Neural crest cell (in vitro differentiated cells): Measurements from ENCODE around the gene ANTKMT. TPM values are rescaled to one million over a fixed set of nuclear protein-coding genes. Genes with fewer than 3 reads are reported as not detected.

Source experiments
- DNase-seq: peaks from one replicate; pipeline ENCODE4 v3.0.0; 2021; ENCODE audit warnings: low read depth, mixed read lengths, low spot score
- H3K27ac Mint-ChIP-seq: one replicate; pipeline ENCODE4 v1.8.0; 2021; ENCODE audit warnings: mild to moderate bottlenecking, mixed read lengths; ENCODE audit not compliant: unreplicated experiment
- H3K27me3 Mint-ChIP-seq: 2 replicates; pipeline ENCODE4 v1.8.0; 2021; ENCODE audit warnings: low read depth, mild to moderate bottlenecking, mixed read lengths
- H3K36me3 Mint-ChIP-seq: 2 replicates; pipeline ENCODE4 v1.8.0; 2021; ENCODE audit warnings: low read depth, mild to moderate bottlenecking, mixed read lengths
- H3K4me1 Mint-ChIP-seq: 2 replicates; pipeline ENCODE4 v1.8.0; 2021; ENCODE audit warnings: mixed read lengths
- H3K4me3 Mint-ChIP-seq: one replicate; pipeline ENCODE4 v1.8.0; 2021; ENCODE audit warnings: mild to moderate bottlenecking, mixed read lengths
- H3K9me3 Mint-ChIP-seq: 2 replicates; pipeline ENCODE4 v1.8.0; 2021; ENCODE audit warnings: mixed read lengths
- total RNA-seq: library from RNA; stranded (reverse); gene quantifications from 2 replicates; pipeline ENCODE4 v1.2.1, GENCODE V29; 2021
- TF ChIP-seq, protein P1 (sequence below): fragments of 200-600 bp; sonication (generic); conservative IDR thresholded peaks from 2 replicates; pipeline ENCODE4 v1.5.0; 2021; ENCODE audit warnings: antibody characterized with exemption, mild to moderate bottlenecking

ANTKMT gene
- total RNA-seq, 1 donor from 2014 or later: 51.1 TPM

GRCh38 chr16:743794-744500, 23.0 kb downstream of the ANTKMT start:
- no peak overlapping the region for H3K4me3 Mint-ChIP-seq
- no peak overlapping the region for H3K27ac Mint-ChIP-seq
- DNase-seq: no peak
- no peaks in the 10 kb centered on the region for H3K9me3 Mint-ChIP-seq
- no peaks in the 10 kb centered on the region for H3K4me1 Mint-ChIP-seq
- H3K36me3 Mint-ChIP-seq: no peaks in the 10 kb centered on the region
- TF ChIP-seq, protein P1, sequence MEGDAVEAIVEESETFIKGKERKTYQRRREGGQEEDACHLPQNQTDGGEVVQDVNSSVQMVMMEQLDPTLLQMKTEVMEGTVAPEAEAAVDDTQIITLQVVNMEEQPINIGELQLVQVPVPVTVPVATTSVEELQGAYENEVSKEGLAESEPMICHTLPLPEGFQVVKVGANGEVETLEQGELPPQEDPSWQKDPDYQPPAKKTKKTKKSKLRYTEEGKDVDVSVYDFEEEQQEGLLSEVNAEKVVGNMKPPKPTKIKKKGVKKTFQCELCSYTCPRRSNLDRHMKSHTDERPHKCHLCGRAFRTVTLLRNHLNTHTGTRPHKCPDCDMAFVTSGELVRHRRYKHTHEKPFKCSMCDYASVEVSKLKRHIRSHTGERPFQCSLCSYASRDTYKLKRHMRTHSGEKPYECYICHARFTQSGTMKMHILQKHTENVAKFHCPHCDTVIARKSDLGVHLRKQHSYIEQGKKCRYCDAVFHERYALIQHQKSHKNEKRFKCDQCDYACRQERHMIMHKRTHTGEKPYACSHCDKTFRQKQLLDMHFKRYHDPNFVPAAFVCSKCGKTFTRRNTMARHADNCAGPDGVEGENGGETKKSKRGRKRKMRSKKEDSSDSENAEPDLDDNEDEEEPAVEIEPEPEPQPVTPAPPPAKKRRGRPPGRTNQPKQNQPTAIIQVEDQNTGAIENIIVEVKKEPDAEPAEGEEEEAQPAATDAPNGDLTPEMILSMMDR: peak; percentile 36
- H3K27me3 Mint-ChIP-seq: no peaks in the 10 kb centered on the region

DNA sequence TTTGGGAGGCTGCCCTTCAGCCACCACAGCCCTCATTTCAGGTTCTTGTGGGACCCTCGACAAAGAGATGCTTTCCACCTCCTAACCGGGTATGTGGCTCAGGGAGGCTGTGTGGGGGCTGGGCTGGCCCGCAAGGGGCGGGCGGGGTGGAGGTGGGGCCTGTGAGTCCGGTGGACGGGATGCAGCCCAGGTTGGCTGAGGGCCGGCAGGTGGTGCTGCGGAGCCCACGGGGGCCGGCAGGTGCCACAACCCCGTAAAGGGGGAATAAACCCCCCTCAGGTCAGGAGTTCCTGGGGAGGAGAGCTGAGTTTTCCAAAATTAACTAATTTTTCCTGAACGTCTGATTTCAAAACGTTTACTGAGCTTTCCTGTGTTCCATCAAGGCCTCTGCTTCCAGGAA, 24.8 kb downstream of the ANTKMT start:
- Mint-ChIP-seq H3K4me1 (no peaks in the 10 kb centered on the region), H3K9me3 (no peaks in the 10 kb centered on the region), H3K27ac (no peak overlapping the region), H3K36me3 (no peaks in the 10 kb centered on the region), H3K27me3 (no peaks in the 10 kb centered on the region), H3K4me3 (no peak overlapping the region)
- no peak for DNase-seq
- TF ChIP-seq, protein P1: peak; percentile 66

DNA sequence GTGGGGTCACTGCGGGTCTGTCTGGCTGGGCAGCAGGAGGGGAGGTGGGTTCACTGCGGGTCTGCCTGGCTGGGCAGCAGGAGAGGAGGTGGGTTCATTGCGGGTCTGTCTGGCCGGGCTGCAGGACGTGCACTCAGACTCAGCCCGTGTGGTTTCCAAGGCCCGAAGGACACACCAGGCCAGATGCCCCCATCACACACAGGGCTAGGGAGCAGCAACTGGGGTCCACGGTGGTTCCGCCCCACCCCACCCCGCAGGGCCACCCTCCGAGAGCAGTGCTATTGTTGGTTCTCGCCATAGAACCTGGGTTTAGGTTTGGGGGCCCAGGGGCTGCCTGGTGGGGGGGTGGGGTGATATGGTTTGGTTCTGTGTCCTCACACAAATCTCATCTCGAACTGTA, 25.7 kb downstream of the ANTKMT start:
- H3K9me3 Mint-ChIP-seq: no peaks in the 10 kb centered on the region
- H3K27me3 Mint-ChIP-seq: no peaks in the 10 kb centered on the region
- no peak overlapping the region for H3K27ac Mint-ChIP-seq
- TF ChIP-seq, protein P1: no peak
- H3K4me3 Mint-ChIP-seq: no peak overlapping the region
- H3K4me1 Mint-ChIP-seq: peaks cover 6% of the 10 kb centered on the region
- no peaks in the 10 kb centered on the region for H3K36me3 Mint-ChIP-seq
- DNase-seq: no peak

DNA sequence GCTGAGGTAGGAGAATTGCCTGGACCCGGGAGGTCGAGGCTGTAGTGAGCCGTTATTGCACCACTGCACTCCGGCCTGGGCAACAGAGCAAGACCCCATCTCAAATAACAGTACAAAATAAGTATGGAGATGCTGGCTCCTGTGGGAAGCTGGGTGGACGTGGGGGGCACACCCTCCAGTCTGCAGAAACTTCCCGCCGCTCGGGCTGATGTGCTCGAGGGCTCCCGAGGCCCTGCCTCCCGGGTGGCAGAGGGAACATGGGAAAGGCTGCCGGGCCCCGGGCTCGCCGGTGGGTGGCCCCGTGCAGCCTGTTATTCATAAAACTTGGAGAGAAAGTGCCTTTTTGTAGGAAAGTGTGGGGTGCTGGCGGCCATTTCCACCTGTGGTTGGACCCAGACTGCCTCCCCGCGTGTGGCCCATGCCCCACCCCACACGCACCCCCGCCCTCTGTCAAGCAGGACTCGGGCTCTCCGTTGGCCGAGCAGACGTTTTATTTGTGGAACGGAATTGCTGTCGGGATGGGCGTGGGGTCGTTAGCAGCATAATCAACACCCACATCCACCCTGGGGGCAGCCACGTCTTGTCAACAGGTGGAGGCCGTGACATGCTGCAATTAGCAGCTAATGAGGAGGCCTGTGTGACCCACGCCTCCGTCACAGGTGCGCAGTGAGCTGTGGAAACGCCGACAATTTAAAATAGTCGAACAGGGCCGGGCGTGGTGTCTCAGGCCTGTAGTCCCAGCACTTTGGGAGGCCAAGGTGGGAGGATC, 27.2 kb downstream of the ANTKMT start:
- Mint-ChIP-seq H3K9me3 (no peaks in the 10 kb centered on the region), H3K27me3 (peaks cover 5% of the 10 kb centered on the region), H3K36me3 (no peaks in the 10 kb centered on the region), H3K4me1 (peaks cover 18% of the 10 kb centered on the region), H3K4me3 (no peak overlapping the region), H3K27ac (no peak overlapping the region)
- TF ChIP-seq, protein P1: no peak
- DNase-seq: no peak

DNA sequence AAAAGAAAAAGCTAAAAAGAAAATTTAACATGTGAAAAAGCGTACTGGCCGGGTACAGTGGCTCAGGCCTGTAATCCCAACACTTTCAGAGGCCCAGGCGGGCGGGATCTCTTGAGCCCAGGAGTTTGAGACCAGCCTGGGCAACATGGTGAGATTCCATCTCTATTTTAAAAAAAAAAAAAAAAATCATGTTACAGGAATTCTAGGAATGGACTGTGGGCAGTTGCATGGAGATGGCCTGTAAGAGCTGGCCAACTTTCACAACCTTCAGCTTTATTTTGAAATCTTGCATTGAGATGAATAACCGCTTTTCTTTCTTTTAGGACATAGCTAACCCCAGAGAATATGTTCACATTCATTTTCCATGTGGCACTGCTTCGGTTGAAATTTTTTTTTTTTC, 28.1 kb downstream of the ANTKMT start:
- no peak for DNase-seq
- Mint-ChIP-seq H3K4me1 (peaks cover 18% of the 10 kb centered on the region), H3K27ac (no peak overlapping the region), H3K36me3 (no peaks in the 10 kb centered on the region), H3K27me3 (peaks cover 5% of the 10 kb centered on the region), H3K4me3 (no peak overlapping the region), H3K9me3 (no peaks in the 10 kb centered on the region)
- TF ChIP-seq, protein P1: no peak
